DOHH2 (cell line): Measurements from ENCODE around the gene CAMTA2.

Source experiments
- CTCF ChIP-seq: fragments of 200-600 bp; sonication (generic); IDR thresholded peaks from one replicate; pipeline ENCODE4 v1.5.1; 2014; ENCODE audit warnings: antibody characterized with exemption, mild to moderate bottlenecking, low read depth, low read length; ENCODE audit not compliant: poor library complexity, severe bottlenecking
- EZH2phosphoT487 ChIP-seq: fragments of 200-600 bp; sonication (generic); IDR thresholded peaks from 2 replicates; pipeline ENCODE4 v1.6.1; 2017; ENCODE audit warnings: borderline replicate concordance, mild to moderate bottlenecking, antibody characterized with exemption, low read length, moderate library complexity, mixed read lengths

- peak; percentile 57 for TF ChIP-seq CTCF
- no peak for TF ChIP-seq EZH2phosphoT487
Observed at GRCh38 chr17:4956493-4957061, 30.9 kb downstream of the CAMTA2 start.
